Keratinocyte (primary cell): Measurements from ENCODE around the gene DAPK1.

Source experiments
- EZH2 ChIP-seq: IDR thresholded peaks from one replicate; pipeline ENCODE4 v1.6.1; 2012; ENCODE audit warnings: inconsistent platforms, mild to moderate bottlenecking, low read length, moderate library complexity
- TF ChIP-seq, protein P1 (sequence below), 3 experiments: IDR thresholded peaks in 1 of 3; conservative IDR thresholded peaks in 1 of 3; optimal IDR thresholded peaks in 1 of 3; 2 replicates in 2 of 3; 3 replicates in 1 of 3; pipeline versions ENCODE3 to v1.5.1; 2011; ENCODE audit warnings: low read length in 3 of 3, mild to moderate bottlenecking in 3 of 3, moderate library complexity in 2 of 3, control low read depth in 1 of 3, inconsistent platforms in 1 of 3; ENCODE audit not compliant: insufficient read depth in 2 of 3; ENCODE audit errors: extremely low read depth in 1 of 3

DNA sequence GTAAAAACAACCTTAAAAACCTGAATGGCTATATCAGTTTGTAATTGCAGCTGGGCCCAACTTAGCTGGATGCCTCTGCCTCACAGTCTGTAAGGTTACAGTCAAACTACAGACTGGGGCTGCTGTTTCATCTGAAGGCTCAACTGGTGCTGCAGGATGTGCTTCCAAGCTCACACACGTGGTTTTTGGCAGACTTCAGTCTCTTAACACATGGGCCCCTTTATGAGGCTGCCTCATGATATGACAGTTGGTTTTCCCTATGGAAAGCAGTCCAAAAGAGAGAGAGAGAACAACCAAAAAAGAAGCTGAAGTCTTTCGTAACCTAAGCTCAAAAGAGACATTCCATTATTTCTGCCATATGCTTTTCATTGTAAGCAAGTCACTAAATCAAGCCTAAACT is 255.6 kb downstream of the DAPK1 start:
- TF ChIP-seq, protein P1, sequence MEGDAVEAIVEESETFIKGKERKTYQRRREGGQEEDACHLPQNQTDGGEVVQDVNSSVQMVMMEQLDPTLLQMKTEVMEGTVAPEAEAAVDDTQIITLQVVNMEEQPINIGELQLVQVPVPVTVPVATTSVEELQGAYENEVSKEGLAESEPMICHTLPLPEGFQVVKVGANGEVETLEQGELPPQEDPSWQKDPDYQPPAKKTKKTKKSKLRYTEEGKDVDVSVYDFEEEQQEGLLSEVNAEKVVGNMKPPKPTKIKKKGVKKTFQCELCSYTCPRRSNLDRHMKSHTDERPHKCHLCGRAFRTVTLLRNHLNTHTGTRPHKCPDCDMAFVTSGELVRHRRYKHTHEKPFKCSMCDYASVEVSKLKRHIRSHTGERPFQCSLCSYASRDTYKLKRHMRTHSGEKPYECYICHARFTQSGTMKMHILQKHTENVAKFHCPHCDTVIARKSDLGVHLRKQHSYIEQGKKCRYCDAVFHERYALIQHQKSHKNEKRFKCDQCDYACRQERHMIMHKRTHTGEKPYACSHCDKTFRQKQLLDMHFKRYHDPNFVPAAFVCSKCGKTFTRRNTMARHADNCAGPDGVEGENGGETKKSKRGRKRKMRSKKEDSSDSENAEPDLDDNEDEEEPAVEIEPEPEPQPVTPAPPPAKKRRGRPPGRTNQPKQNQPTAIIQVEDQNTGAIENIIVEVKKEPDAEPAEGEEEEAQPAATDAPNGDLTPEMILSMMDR (optimal IDR thresholded peaks at IDR 0.05 in 1 of 3, IDR thresholded peaks at IDR 0.05 in 1 of 3, conservative IDR thresholded peaks at IDR 0.05 in 1 of 3; ENCODE audit: extremely low read depth in 1 of 3, insufficient read depth in 2 of 3, low read length in 3 of 3) = no peak
- no peak for TF ChIP-seq EZH2
